Epithelial cell of proximal tubule (primary cell): Measurements from ENCODE around the gene SRSF3. TPM values are rescaled to one million over a fixed set of nuclear protein-coding genes. Genes with fewer than 3 reads are reported as not detected.
"Not testable (repeated sequence)": the region's sequence is repeated elsewhere in the genome, so short reads cannot be mapped to it uniquely, and the experiment has no call there.

Experiments
- DNase-seq: peaks from one replicate; pipeline ENCODE4 v3.0.0-alpha.2; 2011; ENCODE audit warnings: low read depth
- H3K4me3 ChIP-seq: 2 replicates; pipeline ENCODE4 v1.5.1; 2011; ENCODE audit warnings: low read depth, mild to moderate bottlenecking, low read length
- CTCF ChIP-seq: conservative IDR thresholded peaks from 2 replicates; pipeline ENCODE4 v1.5.1; 2012; ENCODE audit warnings: low read depth, mild to moderate bottlenecking, low read length
- total RNA-seq: library from RNA; depleted of rRNA; stranded (reverse); fragments of >200 nt; gene quantifications from 2 replicates; pipeline ENCODE4 v1.2.3, GENCODE V29; 2015

SRSF3 gene
- total RNA-seq, 1 donor from 2014 or later: 453 TPM

DNA sequence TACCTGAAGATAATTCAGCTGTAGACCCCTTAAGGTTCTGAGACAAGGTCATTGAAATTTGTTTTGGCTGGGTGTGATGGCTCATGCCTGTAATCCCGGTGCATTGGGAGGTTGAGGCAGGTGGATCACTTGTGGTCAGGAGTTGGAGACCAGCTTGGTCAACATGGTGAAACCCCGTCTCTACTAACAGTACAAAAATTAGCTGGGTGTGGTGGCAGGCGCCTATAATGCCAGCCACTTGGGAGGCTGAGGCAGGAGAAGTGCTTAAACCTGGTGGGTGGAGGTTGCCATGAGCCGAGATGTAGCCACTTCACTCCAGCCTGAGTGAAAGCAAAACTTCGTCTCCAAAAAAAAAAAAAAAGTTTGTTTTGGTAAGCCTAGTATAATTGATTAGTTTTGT, 11.0 kb downstream of the SRSF3 start:
- DNase-seq: no peak
- TF ChIP-seq CTCF: no peak
- H3K4me3 ChIP-seq: no peak overlapping the region

DNA sequence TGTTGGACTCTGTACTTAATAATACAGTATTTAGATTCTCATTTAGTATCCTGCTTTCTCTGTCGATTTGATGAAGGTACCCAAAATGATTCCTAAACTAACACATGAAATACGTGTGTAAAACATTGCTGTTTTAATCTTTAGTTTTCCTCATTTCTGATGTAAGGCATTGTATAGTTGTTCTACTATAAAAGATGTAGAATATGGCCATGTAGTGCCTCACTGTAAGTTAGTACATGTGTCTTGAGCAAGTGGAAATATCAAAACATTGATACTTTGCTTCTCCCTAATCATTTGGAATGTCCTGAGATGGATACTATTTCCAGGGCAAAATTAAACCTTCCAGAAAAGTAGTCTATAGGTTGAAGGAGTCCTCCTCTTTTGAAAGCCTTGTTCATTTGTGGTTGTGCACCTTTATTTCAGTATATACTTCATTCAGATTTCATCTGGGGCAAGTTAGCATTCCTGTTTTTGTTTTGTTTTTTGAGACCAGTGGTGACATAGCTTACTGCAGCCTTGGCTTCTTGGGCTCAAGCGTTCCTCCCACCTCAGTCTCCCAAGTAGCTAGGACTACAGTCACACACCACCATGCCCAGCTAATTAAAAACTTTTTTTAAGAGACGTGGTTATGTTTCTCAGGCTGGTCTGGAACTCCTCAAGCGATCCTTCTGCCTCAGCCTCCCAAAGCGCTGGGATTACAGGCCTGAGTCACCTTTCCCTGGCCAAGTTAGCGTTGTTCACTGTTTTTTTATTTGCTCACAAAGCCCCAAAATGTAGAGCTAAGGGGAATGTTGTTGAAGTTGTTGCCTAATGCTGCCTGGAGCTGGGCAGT, 11.6 kb downstream of the SRSF3 start:
- no peak for DNase-seq
- TF ChIP-seq CTCF: peak; percentile 3
- H3K4me3 ChIP-seq: no peak overlapping the region

- not testable (repeated sequence) for DNase-seq
Measured at GRCh38 chr6:36607305-36607682, 13.1 kb downstream of the SRSF3 start.

DNA sequence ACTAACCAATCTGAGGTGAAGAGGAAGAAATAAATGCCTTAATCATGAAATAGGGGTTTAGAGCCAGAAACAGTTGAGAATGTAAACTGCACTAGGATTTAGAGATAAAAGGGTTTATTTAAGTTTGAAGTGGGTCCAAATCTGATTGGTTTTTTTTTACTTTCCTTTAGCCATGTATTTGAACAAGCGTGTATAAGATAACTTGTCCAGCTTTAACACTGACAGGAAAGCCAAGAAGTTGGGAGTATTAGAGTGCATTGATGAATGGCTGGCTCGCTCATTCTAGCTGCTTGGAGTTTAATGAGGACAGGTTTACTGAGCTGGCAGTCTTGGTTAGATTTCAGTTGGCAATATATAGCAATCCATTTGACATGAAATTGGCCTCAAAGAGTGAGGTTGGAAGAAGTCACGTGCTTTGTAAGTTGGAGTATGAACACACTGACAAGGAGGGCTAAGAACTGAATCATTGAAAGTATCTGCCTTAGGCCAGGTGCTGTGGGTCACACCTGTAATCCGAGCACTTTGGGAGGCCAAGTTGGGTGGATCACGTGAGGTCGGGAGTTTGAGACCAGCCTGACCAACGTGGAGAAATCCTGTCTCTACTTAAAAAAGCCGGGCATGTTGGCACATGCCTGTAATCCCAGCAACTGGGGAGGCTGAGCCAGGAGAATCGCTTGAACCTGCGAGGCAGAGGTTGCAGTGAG, 13.7 kb downstream of the SRSF3 start:
- no peak overlapping the region for H3K4me3 ChIP-seq
- TF ChIP-seq CTCF: no peak
- DNase-seq: no peak

More at GRCh38 chr6:36607305-36607682, 13.1 kb downstream of the SRSF3 start:
- H3K4me3 ChIP-seq: not testable (repeated sequence)

- no peak overlapping the region for H3K4me3 ChIP-seq
- no peak for TF ChIP-seq CTCF
Measured at GRCh38 chr6:36608788-36609563, 14.8 kb downstream of the SRSF3 start.

GRCh38 chr6:36609582-36609981, 15.4 kb downstream of the SRSF3 start:
- no peak for TF ChIP-seq CTCF
- DNase-seq: no peak
- H3K4me3 ChIP-seq: no peak overlapping the region

More at GRCh38 chr6:36608788-36609563, 14.8 kb downstream of the SRSF3 start:
- no peak for DNase-seq
